ENCODE data around the gene DUSP12. TPM values are rescaled to one million over a fixed set of nuclear protein-coding genes. Genes with fewer than 3 reads are reported as not detected.
A peak's percentile ranks its signal among the peaks of the same experiment; 100 is the strongest.

DUSP12 gene
- total RNA-seq = 45.6 and 61.9 TPM in 2 replicates

GRCh38 chr1:161749509-161750407 is at the start of gene DUSP12:
Gene DUSP12 (plus strand): TSS chr1:161749786. CDS start chr1:161749802, 16 bp downstream.
- FAIRE-seq (no peak), DNase-seq (ENCODE audit: low read depth) (peak; percentile 91)
- Histone ChIP-seq H3K36me3 (ENCODE audit: control insufficient read depth, insufficient read depth, low read length) (peaks cover 2% of the 10 kb centered on the region), H3K4me3 (ENCODE audit: low read depth, low read length) (peak within 1 kb of the TSS; percentile 98), H3K27me3 (ENCODE audit: control insufficient read depth, insufficient read depth, low read length) (no peaks in the 10 kb centered on the region)
- peak; percentile 22 for TF ChIP-seq CTCF (IDR thresholded peaks at IDR 0.05; ENCODE audit: insufficient read depth, low read length, severe bottlenecking)

- no peak overlapping the region for H3K4me3 ChIP-seq (ENCODE audit: low read depth, low read length)
- TF ChIP-seq CTCF (IDR thresholded peaks at IDR 0.05; ENCODE audit: insufficient read depth, low read length, severe bottlenecking) = no peak
- FAIRE-seq = no peak
- DNase-seq (ENCODE audit: low read depth) = peak; percentile 10
- H3K27me3 ChIP-seq (ENCODE audit: control insufficient read depth, insufficient read depth, low read length) = no peaks in the 10 kb centered on the region
- no peaks in the 10 kb centered on the region for H3K36me3 ChIP-seq (ENCODE audit: control insufficient read depth, insufficient read depth, low read length)
These were observed 47.3 kb upstream of the DUSP12 start for GRCh38 chr1:161702250-161702649.

- DNase-seq (ENCODE audit: low read depth) = no peak
- H3K4me3 ChIP-seq (ENCODE audit: low read depth, low read length) = no peak overlapping the region
- H3K27me3 ChIP-seq (ENCODE audit: control insufficient read depth, insufficient read depth, low read length) = no peaks in the 10 kb centered on the region
- no peak for TF ChIP-seq CTCF (IDR thresholded peaks at IDR 0.05; ENCODE audit: insufficient read depth, low read length, severe bottlenecking)
- no peak for FAIRE-seq
- no peaks in the 10 kb centered on the region for H3K36me3 ChIP-seq (ENCODE audit: control insufficient read depth, insufficient read depth, low read length)
These were observed 44.0 kb upstream of the DUSP12 start for GRCh38 chr1:161705537-161705936.

GRCh38 chr1:161706113-161706481 is 43.5 kb upstream of the DUSP12 start:
- FAIRE-seq = no peak
- Histone ChIP-seq H3K36me3 (ENCODE audit: control insufficient read depth, insufficient read depth, low read length) (no peaks in the 10 kb centered on the region), H3K4me3 (ENCODE audit: low read depth, low read length) (no peak overlapping the region), H3K27me3 (ENCODE audit: control insufficient read depth, insufficient read depth, low read length) (no peaks in the 10 kb centered on the region)
- TF ChIP-seq CTCF (IDR thresholded peaks at IDR 0.05; ENCODE audit: insufficient read depth, low read length, severe bottlenecking) = no peak
- DNase-seq (ENCODE audit: low read depth) = peak; percentile 56

GRCh38 chr1:161706482-161707347 is 42.9 kb upstream of the DUSP12 start, which contains the start of gene FCRLA:
Gene FCRLA (plus strand): TSS chr1:161707229. CDS start chr1:161707265, 36 bp downstream.
- FAIRE-seq (peak; percentile 60), DNase-seq (ENCODE audit: low read depth) (peak; percentile 98)
- H3K4me3 ChIP-seq (ENCODE audit: low read depth, low read length) = no peak within 1 kb of the TSS
- no peak for TF ChIP-seq CTCF (IDR thresholded peaks at IDR 0.05; ENCODE audit: insufficient read depth, low read length, severe bottlenecking)
- no peaks in the 10 kb centered on the region for H3K36me3 ChIP-seq (ENCODE audit: control insufficient read depth, insufficient read depth, low read length)
- no peaks in the 10 kb centered on the region for H3K27me3 ChIP-seq (ENCODE audit: control insufficient read depth, insufficient read depth, low read length)

All from bronchial epithelial cell (primary cell).